GM15510 (cell line): ENCODE measurements around the gene UBE2B.
A peak's percentile ranks its signal among the peaks of the same experiment; 100 is the strongest.

Source experiments
- POLR2A ChIP-seq: IDR thresholded peaks from 3 replicates; pipeline ENCODE4 v1.6.1; 2011; ENCODE audit warnings: borderline replicate concordance; ENCODE audit not compliant: insufficient read length; ENCODE audit errors: extremely low read depth

UBE2B gene

DNA sequence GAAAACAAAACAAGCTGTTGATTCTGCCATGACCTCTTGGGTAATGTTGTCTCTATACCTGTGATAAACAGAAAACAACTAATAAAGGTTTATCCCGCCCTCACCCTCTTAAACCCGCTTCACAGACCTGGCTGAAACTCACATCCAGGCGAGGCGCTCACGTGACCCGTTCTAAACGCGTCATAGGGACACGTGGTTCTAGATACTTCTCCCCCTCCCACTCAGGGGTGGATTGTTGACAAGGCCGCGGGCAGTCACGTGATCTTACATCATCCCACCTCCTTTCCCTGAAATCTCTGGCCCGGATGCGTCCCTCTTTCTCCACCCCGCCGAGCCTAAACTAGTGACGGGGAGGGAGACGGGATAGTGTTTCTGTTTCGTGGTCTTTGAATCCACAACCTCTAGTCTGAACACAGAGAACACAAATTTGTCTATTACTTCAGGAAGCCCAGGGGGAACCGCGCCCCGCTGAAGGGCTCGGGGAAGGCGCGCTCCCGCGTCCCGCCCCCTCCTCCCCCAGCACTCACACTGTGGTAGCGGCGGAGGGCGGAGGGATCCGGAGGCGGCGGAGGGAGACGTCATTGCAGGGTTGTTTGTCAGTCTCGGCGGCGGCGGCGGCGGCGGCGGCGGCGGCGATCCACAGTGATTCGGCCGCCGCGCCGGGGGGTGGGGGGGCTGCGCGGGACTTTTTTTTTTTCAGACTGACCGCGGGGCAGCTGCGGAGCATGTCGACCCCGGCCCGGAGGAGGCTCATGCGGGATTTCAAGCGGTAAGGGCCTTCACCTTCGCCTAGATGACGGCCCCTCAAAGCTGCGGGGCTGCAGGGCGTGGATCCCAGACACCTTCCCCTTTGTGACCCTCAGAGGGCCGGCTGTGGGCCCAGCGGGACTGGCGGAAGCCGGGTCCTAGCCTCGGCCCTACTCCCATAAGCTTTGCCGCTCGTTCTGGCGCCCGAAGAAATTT is at the start of gene UBE2B:
Gene UBE2B (plus strand): TSS at position 699 of the 963 bp plus-strand sequence. CDS start 27 bp downstream, at position 726.
- TF ChIP-seq POLR2A: peak; percentile 64

- no peak for TF ChIP-seq POLR2A
These were observed 44.0 kb upstream of the UBE2B start for GRCh38 chr5:134327327-134327726.

DNA sequence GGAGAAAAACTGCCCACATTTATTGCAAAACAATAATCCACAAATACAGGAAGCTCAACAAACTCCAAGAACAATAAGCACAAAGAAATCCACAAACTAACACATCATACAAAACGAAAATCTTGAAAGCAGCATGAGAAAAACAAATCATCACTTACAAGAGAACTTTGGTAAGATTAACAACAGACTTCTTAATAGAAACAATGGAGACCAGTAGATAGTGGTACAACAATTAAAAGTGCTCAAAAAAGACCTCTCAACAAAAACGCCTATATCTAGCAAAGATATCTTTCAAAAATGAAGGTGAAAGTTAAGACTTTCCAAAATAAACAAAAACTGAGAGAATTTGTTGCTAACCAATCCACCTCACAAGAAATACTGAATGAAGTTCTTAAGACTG is 42.8 kb upstream of the UBE2B start:
- TF ChIP-seq POLR2A: no peak

DNA sequence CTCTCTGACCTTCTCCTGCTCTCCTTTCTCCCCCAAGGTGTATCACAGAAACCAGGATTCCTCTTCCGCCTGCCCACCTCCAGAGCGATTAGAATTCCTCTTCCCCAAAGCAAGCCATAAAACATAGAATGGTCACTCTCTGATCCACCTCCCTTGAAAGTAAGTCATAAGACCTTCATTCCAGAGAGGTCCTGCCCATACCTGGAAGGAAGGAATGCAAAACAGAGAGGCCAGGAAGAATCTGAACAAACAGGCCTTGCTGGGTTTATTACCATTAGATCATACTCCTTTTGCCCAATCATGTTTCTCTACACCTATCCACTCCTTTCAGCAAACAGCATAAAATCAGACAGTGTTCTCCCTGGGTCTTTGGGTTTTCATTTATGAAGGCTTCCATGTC is 25.4 kb upstream of the UBE2B start:
- no peak for TF ChIP-seq POLR2A

GRCh38 chr5:134349463-134349862 is 21.9 kb upstream of the UBE2B start:
- no peak for TF ChIP-seq POLR2A

- TF ChIP-seq POLR2A: no peak
These were observed 15.7 kb upstream of the UBE2B start for GRCh38 chr5:134355681-134356080.

DNA sequence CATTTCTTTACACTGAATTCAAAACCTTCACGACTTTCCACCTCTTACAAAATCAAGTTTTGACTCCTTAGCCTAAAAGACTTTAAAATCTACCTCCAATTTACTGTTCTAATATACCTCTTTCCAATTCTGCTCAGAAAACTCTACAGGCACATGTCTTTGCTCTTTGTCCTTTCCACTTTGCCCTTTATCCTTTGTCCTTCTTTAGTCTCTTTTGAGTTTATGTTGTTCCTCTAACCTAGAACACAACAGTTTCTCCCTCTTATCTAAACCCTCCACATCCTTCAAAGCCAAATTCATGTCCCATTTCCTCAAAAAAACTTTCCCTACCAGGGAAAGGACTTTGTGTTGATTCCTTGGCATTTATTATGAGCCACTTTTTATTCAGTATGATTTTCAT is 5.8 kb upstream of the UBE2B start:
- no peak for TF ChIP-seq POLR2A

DNA sequence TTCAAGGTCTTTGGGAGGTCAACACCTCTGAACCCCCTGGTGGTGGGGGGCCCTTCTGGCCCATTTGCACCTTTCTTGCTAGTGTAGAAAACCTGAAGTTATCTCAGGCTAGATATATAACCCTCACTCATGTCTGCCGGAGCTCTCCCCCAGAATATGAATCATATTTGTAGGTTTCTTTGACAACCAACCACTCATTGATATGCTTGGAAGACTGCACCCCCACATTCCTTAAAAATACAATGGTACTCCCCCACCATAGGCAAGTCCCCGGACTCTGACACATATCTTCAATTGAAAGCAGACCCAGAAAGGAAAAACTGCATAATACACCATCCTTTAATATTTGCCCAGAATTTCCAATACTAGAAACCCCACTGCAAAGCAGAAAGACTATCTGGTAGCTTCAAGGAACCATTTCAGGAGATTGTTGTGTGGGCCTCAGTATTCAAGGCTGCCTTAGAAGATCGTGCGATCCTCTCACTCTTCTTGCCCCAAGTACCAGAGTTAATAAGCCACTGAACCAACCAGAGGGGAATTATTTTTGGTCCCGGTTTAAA is 978 bp upstream of the UBE2B start:
- no peak for TF ChIP-seq POLR2A

DNA sequence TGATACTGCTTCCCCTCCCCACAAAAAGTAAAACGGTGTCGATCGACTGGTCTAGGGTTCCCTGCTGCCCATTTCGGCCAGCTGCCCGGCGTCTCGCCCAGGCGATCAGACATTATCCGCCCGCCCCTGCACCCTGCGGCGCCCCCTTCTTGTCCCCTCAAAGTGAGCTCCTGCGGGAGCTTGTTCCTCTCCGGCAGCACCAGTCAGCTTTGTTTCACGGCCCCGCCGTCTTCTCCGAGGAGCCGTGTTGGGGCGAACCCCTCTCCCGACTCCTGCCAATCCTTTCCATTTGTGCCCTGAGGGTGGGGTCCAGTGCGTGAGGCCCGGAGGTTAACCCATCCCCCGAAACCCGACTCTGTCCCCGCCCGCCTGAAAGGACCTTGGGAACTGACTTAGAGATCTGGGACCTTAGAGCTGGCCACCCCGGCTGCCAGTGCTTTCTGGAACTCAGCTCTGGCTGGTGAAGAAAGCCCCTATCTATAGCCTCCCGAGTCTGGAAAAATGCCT is 518 bp downstream of the UBE2B start:
- TF ChIP-seq POLR2A: no peak

DNA sequence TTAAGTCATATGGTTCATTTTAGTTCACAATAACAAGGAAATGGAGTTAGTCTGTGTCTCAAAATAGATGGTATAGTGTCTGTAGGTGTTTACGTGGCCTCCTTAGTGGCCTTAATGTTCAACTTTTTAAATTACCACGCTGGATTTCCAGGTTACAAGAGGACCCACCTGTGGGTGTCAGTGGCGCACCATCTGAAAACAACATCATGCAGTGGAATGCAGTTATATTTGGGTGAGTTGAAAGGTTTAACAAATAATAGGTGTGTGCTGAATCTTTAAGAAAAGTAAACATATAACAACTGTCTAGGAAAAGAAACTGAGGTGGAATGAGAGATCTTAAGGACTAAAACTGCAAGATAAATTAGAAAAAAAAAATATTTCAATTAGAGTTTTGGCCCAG is 2.9 kb downstream of the UBE2B start:
- no peak for TF ChIP-seq POLR2A

DNA sequence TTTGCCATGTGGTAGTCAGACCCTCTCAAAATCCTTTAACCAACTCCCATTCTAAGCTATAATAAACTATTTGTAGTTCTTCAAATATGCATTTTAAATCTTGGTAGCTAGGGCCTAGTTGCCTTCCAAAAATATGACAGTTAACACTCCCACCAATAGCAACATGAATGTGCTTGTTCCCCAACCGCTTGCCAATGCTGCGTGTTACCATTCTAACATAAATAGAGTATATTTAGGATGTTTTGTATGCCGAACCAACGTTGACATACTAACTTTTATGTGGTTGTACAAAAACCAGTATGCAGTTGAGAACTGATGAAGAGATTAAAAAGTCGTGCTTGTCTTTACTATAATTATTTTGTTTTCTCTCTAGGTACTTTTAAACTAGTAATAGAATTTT is 9.0 kb downstream of the UBE2B start:
- no peak for TF ChIP-seq POLR2A

- no peak for TF ChIP-seq POLR2A
These were observed 12.8 kb downstream of the UBE2B start for GRCh38 chr5:134383980-134384697.

DNA sequence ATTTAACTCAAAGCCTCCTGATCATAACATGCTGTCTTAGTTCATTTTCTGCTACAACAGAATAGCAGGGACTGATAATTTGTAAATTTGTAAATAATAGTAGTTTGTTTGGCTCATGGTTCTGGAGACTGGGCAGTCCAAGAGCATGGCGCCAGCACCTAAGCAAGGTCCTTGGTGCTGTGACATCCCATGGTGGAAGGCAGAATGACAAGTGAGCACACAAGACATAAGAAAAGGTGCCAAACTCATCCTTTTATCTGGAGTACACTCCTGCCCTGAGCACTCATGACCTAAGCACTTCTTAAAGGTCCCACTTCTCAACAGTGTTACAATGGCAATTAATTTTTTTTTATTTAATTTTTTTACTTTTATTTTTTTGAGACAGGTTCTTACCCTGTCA is 16.1 kb downstream of the UBE2B start:
- no peak for TF ChIP-seq POLR2A

DNA sequence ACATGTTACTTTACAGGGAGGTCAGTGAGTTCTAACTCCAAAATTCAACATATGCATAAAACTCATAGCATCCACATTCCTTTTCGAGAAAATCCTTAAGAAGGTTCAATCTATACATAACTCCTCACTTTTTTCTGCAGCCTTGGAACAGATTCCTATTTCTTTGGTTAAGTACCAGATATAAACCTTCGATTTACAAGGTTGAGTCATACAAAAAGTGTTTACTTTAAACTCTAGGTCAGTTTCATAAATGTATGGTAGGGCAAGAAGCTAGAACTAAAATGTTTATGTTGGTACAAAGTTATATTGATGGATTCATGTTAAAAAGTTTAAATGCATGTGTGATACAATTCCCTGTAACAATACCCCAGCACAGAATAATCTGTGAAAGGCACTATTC is 20.9 kb downstream of the UBE2B start:
- TF ChIP-seq POLR2A: no peak

GRCh38 chr5:134394932-134395331 is 23.6 kb downstream of the UBE2B start:
- no peak for TF ChIP-seq POLR2A
